Left lung (tissue), 10 donors: ENCODE data around the gene ICAM4. TPM values are rescaled to one million over a fixed set of nuclear protein-coding genes. Genes with fewer than 3 reads are reported as not detected.

Experiments
- ATAC-seq: fragments of 200-7000 bp; cut with Tn5 transposase; one replicate; pipeline ENCODE4 v1.9.1; 2020; ENCODE audit warnings: moderate library complexity
- DNase-seq, 4 donors: peaks; one replicate each; pipeline ENCODE4 v3.0.0-alpha.2; 2013 to 2020
- H3K27ac ChIP-seq, 2 donors: fragments of 200-600 bp; sonication (generic) in 1 of 2; one replicate each; pipeline versions ENCODE4 v1.5.0 to v1.8.0; 2020 to 2021
- H3K27me3 ChIP-seq, 2 donors: fragments of 200-600 bp; sonication (generic) in 1 of 2; one replicate each; pipeline versions ENCODE4 v1.5.0 to v1.8.0; 2020 to 2021
- H3K36me3 ChIP-seq, 2 donors: fragments of 200-600 bp; sonication (generic) in 1 of 2; one replicate each; pipeline versions ENCODE4 v1.5.0 to v1.8.0; 2020 to 2021
- H3K4me1 ChIP-seq, 2 donors: fragments of 200-600 bp; one replicate each; pipeline ENCODE4 v1.8.0; 2021
- H3K4me3 ChIP-seq, 2 donors: fragments of 200-600 bp; sonication (generic) in 1 of 2; one replicate each; pipeline versions ENCODE4 v1.5.0 to v1.8.0; 2020 to 2021; ENCODE audit warnings: mild to moderate bottlenecking in 1 of 2
- H3K9me3 ChIP-seq, 2 donors: fragments of 200-600 bp; sonication (generic) in 1 of 2; one replicate each; pipeline versions ENCODE4 v1.5.0 to v1.8.0; 2020 to 2021
- CTCF ChIP-seq, 2 donors: fragments of 200-600 bp; sonication (generic) in 1 of 2; IDR thresholded peaks; one replicate each; pipeline versions ENCODE4 v1.5.0 to v1.8.0; 2021; ENCODE audit warnings: antibody characterized with exemption in 2 of 2
- intact Hi-C, 2 donors: fragments of 100-400 bp; cut with DNase I; formaldehyde crosslinking; loops; one replicate each; pipeline versions ENCODE4 v1.11.2 to v1.14.2; 2022
- polyA plus RNA-seq, 6 donors: library from polyadenylated mRNA; unstranded; fragments of 120-200 nt; gene quantifications; one replicate each; pipeline ENCODE4 v1.2.1, GENCODE V29; 2013; ENCODE audit not compliant: insufficient read length in 6 of 6
- total RNA-seq, 2 donors: library from RNA; stranded (reverse); fragmentation: NEBNext Ultra II Directional; extraction: Animal tissue kit (Norgen Biotek cat#: 25700); gene quantifications; one replicate each; pipeline ENCODE4 v1.2.1, GENCODE V29; 2021
- donor health status: DM: no; HTN: yes; CAD: no.
- donor health status: DM: no; HTN: no; CAD: no.

ICAM4 gene
- total and polyA plus RNA-seq, 8 donors = 4.5 to 25.3 (median 14.7) TPM

- Histone ChIP-seq H3K9me3 (no peaks in the 10 kb centered on the region), H3K27ac (peak overlapping the region; percentile 53 to 59), H3K36me3 (peaks cover 0 to 78% of the 10 kb centered on the region in 2 donors), H3K27me3 (peaks cover 0 to 13% of the 10 kb centered on the region in 2 donors), H3K4me1 (peaks cover 13 to 95% of the 10 kb centered on the region in 2 donors), H3K4me3 (no peak overlapping the region)
- peak; percentile 25 for ATAC-seq
- no peak for TF ChIP-seq CTCF (IDR thresholded peaks at IDR 0.05)
- DNase-seq = peak in 2 of 4 donors; percentile 41 to 71
- intact Hi-C loops = no loop called here
These were observed 3.3 kb upstream of the ICAM4 start for GRCh38 chr19:10283301-10284064.

GRCh38 chr19:10284065-10284959 is 2.4 kb upstream of the ICAM4 start:
- H3K36me3 ChIP-seq = peaks cover 0 to 70% of the 10 kb centered on the region in 2 donors

DNA sequence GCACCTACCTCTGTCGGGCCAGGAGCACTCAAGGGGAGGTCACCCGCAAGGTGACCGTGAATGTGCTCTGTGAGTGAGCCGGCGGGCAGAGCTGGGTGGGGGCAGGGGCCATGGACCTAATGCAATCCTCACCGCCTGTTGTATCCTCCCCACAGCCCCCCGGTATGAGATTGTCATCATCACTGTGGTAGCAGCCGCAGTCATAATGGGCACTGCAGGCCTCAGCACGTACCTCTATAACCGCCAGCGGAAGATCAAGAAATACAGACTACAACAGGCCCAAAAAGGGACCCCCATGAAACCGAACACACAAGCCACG is 1.8 kb upstream of the ICAM4 start:
- Histone ChIP-seq H3K27me3 (peaks cover 0 to 28% of the 10 kb centered on the region in 2 donors), H3K9me3 (no peaks in the 10 kb centered on the region), H3K4me1 (peaks cover 27 to 95% of the 10 kb centered on the region in 2 donors), H3K27ac (peak overlapping the region; percentile 7 to 18), H3K36me3 (peaks cover 0 to 64% of the 10 kb centered on the region in 2 donors), H3K4me3 (no peak overlapping the region)
- no peak for TF ChIP-seq CTCF (IDR thresholded peaks at IDR 0.05)
- intact Hi-C loops = no loop called here
- no peak for DNase-seq
- ATAC-seq = no peak

More at GRCh38 chr19:10284065-10284959, 2.4 kb upstream of the ICAM4 start:
- DNase-seq = no peak
- Histone ChIP-seq H3K4me1 (peaks cover 21 to 95% of the 10 kb centered on the region in 2 donors), H3K4me3 (no peak overlapping the region), H3K9me3 (no peaks in the 10 kb centered on the region), H3K27ac (peak overlapping the region; percentile 53 to 59), H3K27me3 (peaks cover 0 to 21% of the 10 kb centered on the region in 2 donors)
- ATAC-seq = no peak
- intact Hi-C loops = no loop called here
- TF ChIP-seq CTCF (IDR thresholded peaks at IDR 0.05) = no peak

- peaks cover 32 to 95% of the 10 kb centered on the region in 2 donors for H3K4me1 ChIP-seq
These were observed 1.4 kb upstream of the ICAM4 start for GRCh38 chr19:10285393-10285792.

More at GRCh38 chr19:10285393-10285792, 1.4 kb upstream of the ICAM4 start:
- TF ChIP-seq CTCF (IDR thresholded peaks at IDR 0.05) = no peak
- intact Hi-C loops = no loop called here
- ATAC-seq = no peak
- no peak overlapping the region for H3K4me3 ChIP-seq
- peaks cover 0 to 59% of the 10 kb centered on the region in 2 donors for H3K36me3 ChIP-seq
- no peaks in the 10 kb centered on the region for H3K9me3 ChIP-seq
- peaks cover 0 to 32% of the 10 kb centered on the region in 2 donors for H3K27me3 ChIP-seq
- DNase-seq = no peak
- peak overlapping the region; percentile 64 to 77 for H3K27ac ChIP-seq
